Cortex of kidney (tissue), 1 donor: ENCODE data around the gene ALS2.

Source experiments
- DNase-seq: peaks from one replicate; lab custom pipeline; 2025; lab: John Stamatoyannopoulos, UW

ALS2 gene

DNA sequence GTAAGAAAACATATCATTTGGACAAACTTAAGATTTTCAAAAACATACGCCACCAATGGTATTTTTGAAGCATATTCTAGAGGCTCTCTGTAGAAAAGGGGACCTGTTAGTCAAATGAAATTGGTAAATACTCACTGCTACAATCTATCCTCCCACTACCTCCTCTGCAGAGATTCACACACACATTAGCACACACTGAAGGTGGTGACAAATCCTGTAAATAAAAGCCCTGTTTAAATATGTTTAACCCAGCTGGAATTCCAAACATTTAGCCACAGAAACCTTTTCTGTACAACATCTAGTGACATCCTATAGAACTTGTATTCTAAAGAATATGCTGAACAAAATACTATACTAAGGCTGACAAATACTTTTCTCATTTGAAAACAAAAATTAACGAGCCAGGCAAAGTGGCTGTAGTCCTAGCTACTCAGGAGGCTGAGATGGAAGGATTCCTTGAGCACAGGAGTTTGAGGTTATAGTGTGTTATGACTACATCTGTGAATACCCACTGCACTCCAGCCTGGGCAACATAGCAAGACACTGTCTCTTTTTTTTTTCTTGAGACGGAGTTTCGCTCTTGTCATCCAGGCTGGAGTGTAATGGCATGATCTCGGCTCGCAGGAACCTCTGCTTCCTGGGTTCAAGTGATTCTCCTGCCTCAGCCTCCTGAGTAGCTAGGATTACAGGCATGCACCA, 25.9 kb downstream of the ALS2 start:
- no peak for DNase-seq

- no peak for DNase-seq
These were observed 29.2 kb downstream of the ALS2 start for GRCh38 chr2:201751566-201751965.

DNA sequence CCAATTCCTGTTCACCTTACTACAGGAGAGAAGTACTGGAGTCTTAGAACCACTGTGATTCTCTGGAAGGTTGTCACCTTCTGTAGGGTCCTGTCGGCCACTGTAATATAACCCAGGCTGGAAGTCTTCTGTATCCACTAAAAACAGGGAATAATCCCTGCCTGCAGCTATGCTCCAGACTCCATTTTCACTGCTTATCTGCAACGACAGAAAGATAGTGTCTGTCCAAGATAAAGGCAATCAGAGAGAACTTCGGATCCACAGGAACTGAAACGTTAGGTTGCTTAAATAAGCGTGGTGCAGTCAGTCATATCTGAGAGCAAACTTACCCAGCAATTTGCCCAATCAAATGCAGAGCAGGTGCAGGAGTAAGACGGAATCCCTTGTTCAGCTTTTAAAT, 34.2 kb downstream of the ALS2 start:
- DNase-seq: no peak

GRCh38 chr2:201735486-201735885, 45.2 kb downstream of the ALS2 start:
- no peak for DNase-seq

DNA sequence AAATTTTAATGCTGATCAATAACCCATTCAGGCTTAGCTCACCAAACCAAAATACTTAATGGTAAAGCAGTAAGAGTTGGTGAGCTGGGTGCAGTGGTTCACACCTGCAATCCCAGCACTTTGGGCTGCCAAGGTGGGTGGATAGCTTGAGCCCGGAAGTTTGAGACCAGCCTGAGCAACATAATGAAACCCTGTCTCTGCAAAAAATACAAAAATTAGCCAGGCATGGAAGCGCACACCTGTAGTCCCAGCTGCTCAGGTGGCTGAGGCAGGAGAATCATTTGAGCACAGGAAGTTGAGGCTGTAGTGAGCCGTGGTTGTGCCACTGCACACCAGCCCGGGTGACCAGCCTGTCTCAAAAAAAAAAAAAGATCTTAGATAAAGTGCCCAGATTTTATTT, 46.6 kb downstream of the ALS2 start:
- no peak for DNase-seq

- no peak for DNase-seq
These were observed 47.2 kb downstream of the ALS2 start for GRCh38 chr2:201733544-201733943.

- DNase-seq: no peak
These were observed 50.0 kb downstream of the ALS2 start for GRCh38 chr2:201730651-201731285.

DNA sequence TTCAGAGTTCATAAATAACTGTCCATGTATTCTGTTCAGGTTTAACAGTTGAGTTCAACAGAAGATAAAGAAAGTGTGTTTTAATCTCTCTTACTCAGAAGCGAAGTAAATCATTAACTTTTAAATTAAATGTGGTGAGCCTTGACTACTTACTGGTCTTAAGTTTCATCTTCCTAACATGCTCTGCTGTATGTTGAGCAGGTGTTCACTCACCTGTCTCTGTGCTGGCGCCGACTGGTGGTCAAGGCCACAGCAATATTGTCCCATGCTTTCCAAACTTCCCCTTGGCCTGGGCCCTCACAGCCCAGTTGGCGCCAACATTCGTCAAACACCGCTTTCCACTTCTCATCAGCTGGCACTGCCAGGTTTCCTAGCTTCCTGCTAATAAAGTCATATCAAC, 65.3 kb downstream of the ALS2 start:
- DNase-seq: no peak

DNA sequence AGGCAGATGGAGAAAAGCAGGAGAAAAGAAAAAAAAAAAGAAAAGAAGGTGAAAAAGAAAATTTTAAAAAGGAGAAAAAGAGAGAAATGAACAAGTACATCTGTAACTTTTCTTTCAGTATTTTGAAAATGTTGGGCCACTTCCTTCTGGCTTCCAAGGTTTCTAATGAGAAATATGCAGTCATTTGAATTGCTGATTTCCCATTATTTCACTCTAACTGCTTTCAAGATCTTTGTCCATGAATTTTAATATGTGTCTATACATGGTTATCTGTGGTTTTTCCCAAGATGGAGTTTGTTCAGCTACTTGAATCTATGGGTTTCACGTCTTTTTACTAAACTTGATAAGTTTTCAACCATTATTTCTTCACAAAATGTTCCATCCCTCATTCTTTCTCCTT, 68.0 kb downstream of the ALS2 start:
- no peak for DNase-seq

DNA sequence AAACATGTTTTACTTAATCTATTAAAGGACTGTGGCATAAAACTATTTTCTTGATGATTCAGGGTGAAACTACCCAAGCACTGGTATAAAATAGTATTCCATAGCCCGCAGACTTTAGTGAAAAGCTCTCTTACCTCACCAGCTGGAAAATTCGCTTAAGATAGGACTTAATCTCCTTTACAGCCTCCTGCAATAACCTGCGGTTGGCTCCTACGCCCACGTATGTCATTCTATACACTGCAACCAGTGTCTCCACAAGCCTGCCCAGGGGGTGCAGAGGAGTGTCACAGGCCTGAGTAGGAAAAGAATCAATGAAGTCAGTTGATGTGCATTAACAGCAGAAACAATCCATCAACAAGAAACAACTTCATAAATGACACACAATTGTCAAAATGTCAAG, 71.0 kb downstream of the ALS2 start:
- DNase-seq: no peak

GRCh38 chr2:201709049-201709448, 71.7 kb downstream of the ALS2 start:
- DNase-seq: no peak

- DNase-seq: no peak
These were observed 73.0 kb downstream of the ALS2 start for GRCh38 chr2:201707753-201708152.

DNA sequence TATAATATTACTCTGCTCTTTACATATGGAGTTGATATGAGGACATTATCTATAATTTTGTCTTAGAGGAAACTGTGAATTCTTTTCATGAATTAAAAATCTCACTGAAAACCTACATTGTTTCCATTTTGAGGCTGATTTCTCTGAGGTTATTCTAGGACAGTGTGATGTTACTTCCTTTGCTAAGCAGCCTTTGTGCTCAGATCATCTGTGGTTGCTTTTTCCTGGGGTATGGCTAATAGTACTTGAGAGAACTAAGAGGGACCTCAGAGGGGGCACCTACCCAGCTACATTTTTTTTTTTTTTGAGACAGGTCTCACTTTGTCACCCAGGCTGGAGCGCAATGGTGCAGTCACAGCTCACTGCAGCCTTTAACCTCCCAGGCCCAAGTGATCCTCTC, 73.6 kb downstream of the ALS2 start:
- no peak for DNase-seq

GRCh38 chr2:201704536-201704935, 76.2 kb downstream of the ALS2 start:
- DNase-seq: no peak

GRCh38 chr2:201701646-201702045, 79.1 kb downstream of the ALS2 start:
- no peak for DNase-seq

GRCh38 chr2:201699416-201699815, 81.3 kb downstream of the ALS2 start:
- no peak for DNase-seq

DNA sequence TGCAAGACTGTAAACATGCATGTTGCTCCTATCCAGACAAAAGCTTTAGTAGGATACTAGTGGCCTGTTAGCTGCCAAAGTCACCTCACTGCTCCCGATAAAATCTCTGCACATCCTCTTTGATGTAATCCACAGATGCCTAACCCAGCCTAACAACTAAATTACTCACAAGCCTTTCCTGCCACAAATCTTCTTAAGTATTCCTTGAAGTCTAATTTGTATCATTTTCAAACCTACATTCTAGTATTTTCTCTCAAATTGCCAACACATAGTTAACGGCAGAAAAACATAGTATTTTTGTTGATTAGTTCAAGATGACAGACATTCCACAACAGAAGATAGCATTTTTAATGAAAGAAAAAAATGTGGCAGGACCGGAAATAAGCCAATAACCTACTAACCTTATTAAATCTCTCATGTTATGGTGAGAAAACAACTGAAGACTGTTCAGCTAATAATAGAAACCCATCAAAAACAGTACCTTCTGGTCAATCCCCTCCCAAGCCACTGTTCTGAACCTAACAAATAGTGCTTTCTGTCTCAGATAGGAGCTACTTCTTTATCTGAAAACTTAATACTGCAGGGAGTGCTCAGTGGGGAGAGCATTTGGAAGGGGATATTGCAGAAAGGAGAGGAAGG, 82.0 kb downstream of the ALS2 start, which contains the start of gene MPP4:
Gene MPP4, minus strand, starts transcription at position 57 of the 639 bp plus-strand sequence. CDS start 4,690 bp downstream, outside the sequence.
- no peak for DNase-seq

DNA sequence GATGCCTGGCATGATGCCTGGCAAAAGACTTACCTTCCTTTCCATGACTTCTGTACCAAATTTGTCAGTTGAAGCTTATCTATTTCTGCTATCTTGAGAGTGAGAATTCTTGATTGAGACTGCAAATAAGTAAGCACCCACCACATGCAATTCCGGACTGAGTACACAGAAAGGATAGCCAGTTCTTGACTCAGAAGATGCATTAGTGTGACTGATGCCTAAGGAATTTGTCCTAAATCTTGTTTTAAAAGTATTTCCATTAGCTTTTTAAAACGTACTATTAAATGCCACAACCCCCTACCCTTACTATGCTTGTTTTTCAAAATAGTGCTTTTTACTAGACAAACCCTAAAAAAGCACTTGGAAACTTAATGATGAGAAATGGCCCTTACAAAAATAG, 82.8 kb downstream of the ALS2 start:
- no peak for DNase-seq

DNA sequence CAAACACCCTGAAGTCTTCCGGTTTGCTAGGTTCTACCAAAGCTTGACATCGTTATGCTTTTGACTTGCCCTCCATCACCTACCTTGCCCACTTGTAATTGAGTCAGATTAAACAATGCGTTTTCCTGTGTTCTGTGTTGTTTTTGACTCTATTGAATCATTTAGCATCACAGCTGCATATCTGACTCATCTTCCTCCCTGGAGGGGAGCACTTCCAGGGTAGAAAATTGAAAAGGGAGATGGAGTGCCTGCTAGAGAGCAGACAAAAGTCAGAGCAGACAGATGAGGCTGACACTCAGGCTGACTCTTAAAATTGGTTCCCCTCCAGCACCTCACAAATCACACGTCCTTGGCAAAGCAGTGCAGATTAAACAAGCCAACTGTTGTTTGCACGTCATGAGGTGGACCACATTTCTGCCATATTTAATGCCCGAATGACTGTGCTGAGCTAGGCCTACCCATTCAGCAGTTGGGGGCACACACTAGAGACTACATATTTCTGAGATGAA, 84.5 kb downstream of the ALS2 start:
- DNase-seq: no peak

GRCh38 chr2:201685156-201685555, 95.6 kb downstream of the ALS2 start:
- no peak for DNase-seq

- DNase-seq: no peak
These were observed 100.0 kb downstream of the ALS2 start for GRCh38 chr2:201680743-201681142.

DNA sequence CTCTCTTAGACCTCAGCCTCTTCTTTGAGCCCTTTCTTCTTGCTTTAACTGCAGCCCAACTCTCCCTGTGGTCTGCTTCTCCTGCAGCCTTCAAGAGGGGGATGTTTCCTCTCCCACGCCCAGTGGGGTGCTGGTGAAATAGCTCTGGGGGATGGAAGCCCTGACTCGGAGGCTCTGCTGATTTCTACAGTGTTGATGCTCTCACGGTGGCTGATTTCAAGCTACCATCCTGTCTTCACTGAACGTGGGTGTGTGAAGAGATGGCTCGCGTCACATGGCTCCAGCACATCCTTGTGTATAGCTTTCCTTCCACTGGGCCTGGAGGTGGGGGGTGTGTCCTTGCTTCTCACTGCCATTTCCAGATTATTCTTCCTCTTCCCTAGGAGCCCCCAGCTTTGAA, 102.3 kb downstream of the ALS2 start:
- no peak for DNase-seq

GRCh38 chr2:201675454-201675853, 105.3 kb downstream of the ALS2 start:
- no peak for DNase-seq
